H1 (cell line): Measurements from ENCODE around the gene PROK1. TPM values are rescaled to one million over a fixed set of nuclear protein-coding genes. Genes with fewer than 3 reads are reported as not detected.

Experiments used
- polyA plus RNA-seq, 7 experiments: library from polyadenylated mRNA; depleted of rRNA in 3 of 7; stranded (reverse) in 5 of 7; unstranded in 2 of 7; fragments of >200 nt in 5 of 7; fragments of 200-250 nt in 2 of 7; gene quantifications; 1 replicate in 5 of 7; 2 replicates in 1 of 7; 4 replicates in 1 of 7; pipeline versions ENCODE4 v1.2.1 to v1.2.3, GENCODE V29; 2011 to 2013; ENCODE audit warnings: missing spikeins in 2 of 7, mixed read lengths in 2 of 7
- total RNA-seq: library from RNA; stranded (reverse); fragmentation: NEBNext Ultra II Directional; extraction: Animal tissue kit (Norgen Biotek cat#: 25700); gene quantifications from 2 replicates; pipeline ENCODE4 v1.2.1, GENCODE V29; 2021
- TF ChIP-seq, protein P1 (sequence below): fragments of 300-600 bp; sonication (generic); IDR thresholded peaks from 2 replicates; pipeline ENCODE4 v1.7.1; 2012; ENCODE audit warnings: low read length, moderate library complexity, mild to moderate bottlenecking, inconsistent platforms; ENCODE audit not compliant: insufficient replicate concordance

The PROK1 gene
- total and polyA plus RNA-seq, 2 of the 8 experiments (the other 6 are each of a cell fraction or from before 2014, with no cell fraction given): 0.12 TPM; not detected in 1

DNA sequence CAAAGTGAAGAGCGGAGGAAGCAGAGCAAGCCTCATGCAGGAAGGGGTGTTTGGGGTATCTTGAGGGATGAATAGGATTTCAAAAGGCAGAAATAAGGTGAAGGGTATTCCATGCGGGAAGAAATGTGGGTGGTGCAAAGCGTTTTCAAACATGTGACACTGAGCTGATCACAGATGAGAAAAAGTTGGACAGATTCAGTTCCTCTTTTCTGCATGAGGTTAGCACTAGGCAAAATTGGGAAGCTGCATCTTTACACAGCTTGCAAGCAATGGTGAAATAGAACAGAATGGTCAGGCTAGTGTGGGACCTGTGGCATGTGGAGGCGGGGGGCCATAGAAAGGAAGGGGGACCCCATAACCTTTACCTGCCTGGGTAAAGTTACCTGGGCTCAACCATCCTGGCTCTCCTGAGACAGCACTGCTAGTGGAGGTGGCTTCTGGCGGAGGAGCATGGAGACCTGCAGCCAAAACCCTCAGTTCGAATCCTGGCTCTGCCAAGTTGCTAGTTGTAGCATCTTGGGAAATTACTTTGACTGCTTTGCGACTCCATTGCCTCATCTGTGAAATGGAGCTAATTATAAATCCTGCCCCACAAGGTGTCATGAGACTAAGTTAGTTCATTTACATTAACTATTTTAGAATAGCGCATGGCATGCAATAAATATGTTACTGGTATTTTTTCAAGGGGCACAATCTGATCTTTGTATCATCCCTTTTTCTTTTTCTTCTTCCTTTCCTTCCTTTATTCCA, 51.6 kb downstream of the PROK1 start (continued):
- TF ChIP-seq, protein P1, sequence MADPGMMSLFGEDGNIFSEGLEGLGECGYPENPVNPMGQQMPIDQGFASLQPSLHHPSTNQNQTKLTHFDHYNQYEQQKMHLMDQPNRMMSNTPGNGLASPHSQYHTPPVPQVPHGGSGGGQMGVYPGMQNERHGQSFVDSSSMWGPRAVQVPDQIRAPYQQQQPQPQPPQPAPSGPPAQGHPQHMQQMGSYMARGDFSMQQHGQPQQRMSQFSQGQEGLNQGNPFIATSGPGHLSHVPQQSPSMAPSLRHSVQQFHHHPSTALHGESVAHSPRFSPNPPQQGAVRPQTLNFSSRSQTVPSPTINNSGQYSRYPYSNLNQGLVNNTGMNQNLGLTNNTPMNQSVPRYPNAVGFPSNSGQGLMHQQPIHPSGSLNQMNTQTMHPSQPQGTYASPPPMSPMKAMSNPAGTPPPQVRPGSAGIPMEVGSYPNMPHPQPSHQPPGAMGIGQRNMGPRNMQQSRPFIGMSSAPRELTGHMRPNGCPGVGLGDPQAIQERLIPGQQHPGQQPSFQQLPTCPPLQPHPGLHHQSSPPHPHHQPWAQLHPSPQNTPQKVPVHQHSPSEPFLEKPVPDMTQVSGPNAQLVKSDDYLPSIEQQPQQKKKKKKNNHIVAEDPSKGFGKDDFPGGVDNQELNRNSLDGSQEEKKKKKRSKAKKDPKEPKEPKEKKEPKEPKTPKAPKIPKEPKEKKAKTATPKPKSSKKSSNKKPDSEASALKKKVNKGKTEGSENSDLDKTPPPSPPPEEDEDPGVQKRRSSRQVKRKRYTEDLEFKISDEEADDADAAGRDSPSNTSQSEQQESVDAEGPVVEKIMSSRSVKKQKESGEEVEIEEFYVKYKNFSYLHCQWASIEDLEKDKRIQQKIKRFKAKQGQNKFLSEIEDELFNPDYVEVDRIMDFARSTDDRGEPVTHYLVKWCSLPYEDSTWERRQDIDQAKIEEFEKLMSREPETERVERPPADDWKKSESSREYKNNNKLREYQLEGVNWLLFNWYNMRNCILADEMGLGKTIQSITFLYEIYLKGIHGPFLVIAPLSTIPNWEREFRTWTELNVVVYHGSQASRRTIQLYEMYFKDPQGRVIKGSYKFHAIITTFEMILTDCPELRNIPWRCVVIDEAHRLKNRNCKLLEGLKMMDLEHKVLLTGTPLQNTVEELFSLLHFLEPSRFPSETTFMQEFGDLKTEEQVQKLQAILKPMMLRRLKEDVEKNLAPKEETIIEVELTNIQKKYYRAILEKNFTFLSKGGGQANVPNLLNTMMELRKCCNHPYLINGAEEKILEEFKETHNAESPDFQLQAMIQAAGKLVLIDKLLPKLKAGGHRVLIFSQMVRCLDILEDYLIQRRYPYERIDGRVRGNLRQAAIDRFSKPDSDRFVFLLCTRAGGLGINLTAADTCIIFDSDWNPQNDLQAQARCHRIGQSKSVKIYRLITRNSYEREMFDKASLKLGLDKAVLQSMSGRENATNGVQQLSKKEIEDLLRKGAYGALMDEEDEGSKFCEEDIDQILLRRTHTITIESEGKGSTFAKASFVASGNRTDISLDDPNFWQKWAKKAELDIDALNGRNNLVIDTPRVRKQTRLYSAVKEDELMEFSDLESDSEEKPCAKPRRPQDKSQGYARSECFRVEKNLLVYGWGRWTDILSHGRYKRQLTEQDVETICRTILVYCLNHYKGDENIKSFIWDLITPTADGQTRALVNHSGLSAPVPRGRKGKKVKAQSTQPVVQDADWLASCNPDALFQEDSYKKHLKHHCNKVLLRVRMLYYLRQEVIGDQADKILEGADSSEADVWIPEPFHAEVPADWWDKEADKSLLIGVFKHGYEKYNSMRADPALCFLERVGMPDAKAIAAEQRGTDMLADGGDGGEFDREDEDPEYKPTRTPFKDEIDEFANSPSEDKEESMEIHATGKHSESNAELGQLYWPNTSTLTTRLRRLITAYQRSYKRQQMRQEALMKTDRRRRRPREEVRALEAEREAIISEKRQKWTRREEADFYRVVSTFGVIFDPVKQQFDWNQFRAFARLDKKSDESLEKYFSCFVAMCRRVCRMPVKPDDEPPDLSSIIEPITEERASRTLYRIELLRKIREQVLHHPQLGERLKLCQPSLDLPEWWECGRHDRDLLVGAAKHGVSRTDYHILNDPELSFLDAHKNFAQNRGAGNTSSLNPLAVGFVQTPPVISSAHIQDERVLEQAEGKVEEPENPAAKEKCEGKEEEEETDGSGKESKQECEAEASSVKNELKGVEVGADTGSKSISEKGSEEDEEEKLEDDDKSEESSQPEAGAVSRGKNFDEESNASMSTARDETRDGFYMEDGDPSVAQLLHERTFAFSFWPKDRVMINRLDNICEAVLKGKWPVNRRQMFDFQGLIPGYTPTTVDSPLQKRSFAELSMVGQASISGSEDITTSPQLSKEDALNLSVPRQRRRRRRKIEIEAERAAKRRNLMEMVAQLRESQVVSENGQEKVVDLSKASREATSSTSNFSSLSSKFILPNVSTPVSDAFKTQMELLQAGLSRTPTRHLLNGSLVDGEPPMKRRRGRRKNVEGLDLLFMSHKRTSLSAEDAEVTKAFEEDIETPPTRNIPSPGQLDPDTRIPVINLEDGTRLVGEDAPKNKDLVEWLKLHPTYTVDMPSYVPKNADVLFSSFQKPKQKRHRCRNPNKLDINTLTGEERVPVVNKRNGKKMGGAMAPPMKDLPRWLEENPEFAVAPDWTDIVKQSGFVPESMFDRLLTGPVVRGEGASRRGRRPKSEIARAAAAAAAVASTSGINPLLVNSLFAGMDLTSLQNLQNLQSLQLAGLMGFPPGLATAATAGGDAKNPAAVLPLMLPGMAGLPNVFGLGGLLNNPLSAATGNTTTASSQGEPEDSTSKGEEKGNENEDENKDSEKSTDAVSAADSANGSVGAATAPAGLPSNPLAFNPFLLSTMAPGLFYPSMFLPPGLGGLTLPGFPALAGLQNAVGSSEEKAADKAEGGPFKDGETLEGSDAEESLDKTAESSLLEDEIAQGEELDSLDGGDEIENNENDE: no peak
